Loucy (cell line): Measurements from ENCODE around the gene ANO2.

Experiments used
- H2AFZ ChIP-seq: fragments of 200-600 bp; sonication (generic); 2 replicates; pipeline ENCODE4 v1.6.0; 2016; ENCODE audit warnings: antibody characterized with exemption, mild to moderate bottlenecking, low read length, moderate library complexity
- H3F3A ChIP-seq: fragments of 200-600 bp; 2 replicates; pipeline ENCODE4 v1.6.0; 2016; ENCODE audit warnings: antibody characterized with exemption, low read depth, mild to moderate bottlenecking
- H3K27me3 ChIP-seq: fragments of 200-600 bp; sonication (generic); 2 replicates; pipeline ENCODE4 v1.6.1; 2014; ENCODE audit warnings: low read length, mild to moderate bottlenecking; ENCODE audit not compliant: insufficient read depth, poor library complexity, severe bottlenecking
- H3K36me3 ChIP-seq: fragments of 200-600 bp; sonication (generic); 2 replicates; pipeline ENCODE4 v1.6.1; 2016; ENCODE audit warnings: low read length; ENCODE audit not compliant: insufficient read depth
- H3K4me1 ChIP-seq: fragments of 200-600 bp; sonication (generic); 2 replicates; pipeline ENCODE4 v1.5.1; 2014; ENCODE audit warnings: low read length, mild to moderate bottlenecking; ENCODE audit not compliant: insufficient read depth, poor library complexity, severe bottlenecking
- H3K4me2 ChIP-seq: fragments of 200-600 bp; sonication (generic); 2 replicates; pipeline ENCODE4 v1.6.0; 2014; ENCODE audit warnings: antibody characterized with exemption, low read length, low read depth, mild to moderate bottlenecking; ENCODE audit not compliant: poor library complexity, severe bottlenecking
- H3K4me3 ChIP-seq: fragments of 200-600 bp; sonication (generic); 2 replicates; pipeline ENCODE4 v1.5.1; 2014; ENCODE audit warnings: low read length, mild to moderate bottlenecking, mixed read lengths; ENCODE audit not compliant: poor library complexity, severe bottlenecking
- H3K79me2 ChIP-seq: fragments of 200-600 bp; sonication (generic); 2 replicates; pipeline ENCODE4 v1.6.1; 2014; ENCODE audit warnings: low read length; ENCODE audit not compliant: insufficient read depth
- H3K9ac ChIP-seq: fragments of 200-600 bp; sonication (generic); 2 replicates; pipeline ENCODE4 v1.6.0; 2014; ENCODE audit warnings: mild to moderate bottlenecking, low read depth, low read length, moderate library complexity; ENCODE audit not compliant: poor library complexity, severe bottlenecking
- H3K9me2 ChIP-seq: fragments of 200-600 bp; sonication (generic); replicated peaks from 2 replicates; pipeline ENCODE4 v1.6.1; 2016; ENCODE audit warnings: low read depth, low read length, mixed read lengths
- H3K9me3 ChIP-seq: fragments of 200-600 bp; sonication (generic); 2 replicates; pipeline ENCODE4 v1.6.1; 2014; ENCODE audit warnings: mild to moderate bottlenecking, antibody characterized with exemption, low read length, low read depth; ENCODE audit not compliant: insufficient read depth
- H4K20me1 ChIP-seq: fragments of 200-600 bp; sonication (generic); 2 replicates; pipeline ENCODE4 v1.6.0; 2014; ENCODE audit warnings: antibody characterized with exemption, low read length, mild to moderate bottlenecking; ENCODE audit not compliant: insufficient read depth, poor library complexity, severe bottlenecking
- EZH2phosphoT487 ChIP-seq: fragments of 200-600 bp; IDR thresholded peaks from 2 replicates; pipeline ENCODE4 v1.6.1; 2018; ENCODE audit warnings: antibody characterized with exemption, mild to moderate bottlenecking, moderate library complexity, borderline replicate concordance
- TF ChIP-seq, protein P1 (sequence below): fragments of 200-600 bp; sonication (generic); conservative IDR thresholded peaks from 2 replicates; pipeline ENCODE4 v1.5.1; 2014; ENCODE audit warnings: mild to moderate bottlenecking, antibody characterized with exemption, low read length

Gene ANO2

DNA sequence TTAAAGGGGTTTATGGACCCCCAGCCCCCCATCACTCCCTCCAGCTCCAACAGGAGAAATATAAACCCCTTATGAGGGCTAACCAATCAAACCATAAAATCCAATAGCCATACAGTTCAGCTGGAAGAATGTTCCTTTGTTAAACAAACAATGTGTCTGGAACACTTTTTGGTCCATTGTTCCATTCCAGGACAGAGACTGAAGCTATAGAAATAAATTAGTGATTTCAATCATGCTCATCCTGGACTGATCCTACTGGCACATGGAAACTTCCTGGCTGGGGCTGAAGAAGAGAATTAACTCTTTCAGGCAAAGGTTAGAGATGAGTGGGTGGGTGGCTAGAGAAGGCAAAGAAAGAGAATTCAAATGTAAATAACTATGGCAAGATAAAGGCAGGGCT is 63.4 kb downstream of the ANO2 start:
- Histone ChIP-seq H3K4me1 (peaks cover 36% of the 10 kb centered on the region), H3K79me2 (no peaks in the 10 kb centered on the region), H3F3A (peaks cover 5% of the 10 kb centered on the region; the same call in 1 of the 2 replicates), H3K9ac (peak overlapping the region; percentile 61), H3K27me3 (no peaks in the 10 kb centered on the region), H3K9me2 (no peaks in the 10 kb centered on the region), H3K4me3 (peak overlapping the region; percentile 59), H3K36me3 (no peaks in the 10 kb centered on the region), H3K4me2 (peak overlapping the region; percentile 73), H3K9me3 (no peaks in the 10 kb centered on the region), H2AFZ (no peak overlapping the region), H4K20me1 (no peaks in the 10 kb centered on the region)
- TF ChIP-seq, protein P1, sequence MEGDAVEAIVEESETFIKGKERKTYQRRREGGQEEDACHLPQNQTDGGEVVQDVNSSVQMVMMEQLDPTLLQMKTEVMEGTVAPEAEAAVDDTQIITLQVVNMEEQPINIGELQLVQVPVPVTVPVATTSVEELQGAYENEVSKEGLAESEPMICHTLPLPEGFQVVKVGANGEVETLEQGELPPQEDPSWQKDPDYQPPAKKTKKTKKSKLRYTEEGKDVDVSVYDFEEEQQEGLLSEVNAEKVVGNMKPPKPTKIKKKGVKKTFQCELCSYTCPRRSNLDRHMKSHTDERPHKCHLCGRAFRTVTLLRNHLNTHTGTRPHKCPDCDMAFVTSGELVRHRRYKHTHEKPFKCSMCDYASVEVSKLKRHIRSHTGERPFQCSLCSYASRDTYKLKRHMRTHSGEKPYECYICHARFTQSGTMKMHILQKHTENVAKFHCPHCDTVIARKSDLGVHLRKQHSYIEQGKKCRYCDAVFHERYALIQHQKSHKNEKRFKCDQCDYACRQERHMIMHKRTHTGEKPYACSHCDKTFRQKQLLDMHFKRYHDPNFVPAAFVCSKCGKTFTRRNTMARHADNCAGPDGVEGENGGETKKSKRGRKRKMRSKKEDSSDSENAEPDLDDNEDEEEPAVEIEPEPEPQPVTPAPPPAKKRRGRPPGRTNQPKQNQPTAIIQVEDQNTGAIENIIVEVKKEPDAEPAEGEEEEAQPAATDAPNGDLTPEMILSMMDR: no peak

DNA sequence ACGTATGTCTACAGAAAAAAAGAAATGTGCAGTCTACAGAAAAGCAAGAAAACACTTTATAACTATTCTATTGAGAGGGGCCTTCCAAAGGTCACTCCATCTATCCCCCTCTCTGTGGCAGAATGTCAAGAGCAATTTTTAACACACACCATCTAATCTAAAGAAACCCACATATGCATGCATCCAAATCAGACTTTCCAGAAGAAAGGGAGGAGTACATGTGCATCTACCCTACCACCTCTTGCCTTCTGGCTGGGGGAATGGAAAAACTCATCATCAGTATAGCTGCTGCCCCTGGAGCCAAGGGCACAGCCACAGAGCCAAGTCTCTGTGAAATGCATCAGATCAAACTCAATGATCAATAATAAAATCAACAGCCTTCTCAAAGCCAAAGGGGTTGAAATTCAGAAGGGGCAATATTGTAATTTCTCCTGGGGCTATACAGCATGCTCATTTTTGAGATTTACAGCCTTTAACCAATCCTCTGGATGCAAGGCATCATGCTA is 63.9 kb downstream of the ANO2 start:
- Histone ChIP-seq H3K9me2 (no peaks in the 10 kb centered on the region), H3K36me3 (no peaks in the 10 kb centered on the region), H3K4me2 (no peak overlapping the region), H4K20me1 (no peaks in the 10 kb centered on the region), H3K4me1 (peaks cover 36% of the 10 kb centered on the region), H3F3A (peaks cover 5% of the 10 kb centered on the region; the same call in 1 of the 2 replicates), H3K4me3 (no peak overlapping the region), H3K27me3 (no peaks in the 10 kb centered on the region), H3K9ac (no peak overlapping the region), H3K79me2 (no peaks in the 10 kb centered on the region), H3K9me3 (no peaks in the 10 kb centered on the region), H2AFZ (no peak overlapping the region)
- TF ChIP-seq, protein P1: no peak
- TF ChIP-seq EZH2phosphoT487: no peak

DNA sequence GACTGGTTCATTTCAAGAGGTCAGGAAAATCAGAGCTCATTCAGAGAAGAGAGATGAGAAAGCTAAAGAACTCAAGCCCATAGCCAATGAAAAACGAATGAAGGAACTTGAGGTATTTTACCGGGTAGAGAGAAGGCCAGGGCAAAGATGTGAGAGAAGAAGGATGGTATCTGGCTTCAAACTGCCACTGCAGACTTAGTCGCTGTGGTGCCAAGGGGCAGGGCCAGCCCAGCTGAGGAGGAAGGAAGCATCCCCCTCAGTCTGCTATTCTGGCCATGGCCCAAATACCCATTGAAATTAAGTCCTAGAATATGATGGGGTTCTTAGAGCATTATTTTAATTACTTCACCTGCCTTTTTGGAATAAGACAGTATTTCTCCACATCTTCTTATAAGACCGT is 69.2 kb downstream of the ANO2 start:
- H3K79me2 ChIP-seq: no peaks in the 10 kb centered on the region
- H3K4me1 ChIP-seq: no peaks in the 10 kb centered on the region
- no peak overlapping the region for H2AFZ ChIP-seq
- no peaks in the 10 kb centered on the region for H3K36me3 ChIP-seq
- H3K9ac ChIP-seq: no peak overlapping the region
- H3F3A ChIP-seq: no peaks in the 10 kb centered on the region
- no peaks in the 10 kb centered on the region for H4K20me1 ChIP-seq
- no peaks in the 10 kb centered on the region for H3K27me3 ChIP-seq
- no peaks in the 10 kb centered on the region for H3K9me3 ChIP-seq
- no peak overlapping the region for H3K4me2 ChIP-seq
- no peaks in the 10 kb centered on the region for H3K9me2 ChIP-seq
- TF ChIP-seq, protein P1: no peak
- TF ChIP-seq EZH2phosphoT487: no peak
- no peak overlapping the region for H3K4me3 ChIP-seq
